BLaER1 (cell line): Measurements from ENCODE around the gene H6PD.

Experiments used
- H3K27ac ChIP-seq: shearing (Covaris generic); formaldehyde crosslinking; 2 replicates; pipeline ENCODE4 v1.8.1; 2022
- H3K27me3 ChIP-seq: shearing (Covaris generic); formaldehyde crosslinking; 2 replicates; pipeline ENCODE4 v1.8.1; 2022
- H3K36me3 ChIP-seq: shearing (Covaris generic); formaldehyde crosslinking; 2 replicates; pipeline ENCODE4 v1.8.1; 2022
- H3K4me1 ChIP-seq: shearing (Covaris generic); formaldehyde crosslinking; 2 replicates; pipeline ENCODE4 v1.8.1; 2022
- H3K4me2 ChIP-seq: shearing (Covaris generic); formaldehyde crosslinking; 2 replicates; pipeline ENCODE4 v1.8.1; 2022
- H3K4me3 ChIP-seq: shearing (Covaris generic); formaldehyde crosslinking; 2 replicates; pipeline ENCODE4 v1.8.1; 2022
- H3K9ac ChIP-seq: shearing (Covaris generic); formaldehyde crosslinking; 2 replicates; pipeline ENCODE4 v1.8.1; 2022
- H3K9me3 ChIP-seq: shearing (Covaris generic); formaldehyde crosslinking; 2 replicates; pipeline ENCODE4 v1.8.1; 2022
- H4K20me1 ChIP-seq: shearing (Covaris generic); formaldehyde crosslinking; 2 replicates; pipeline ENCODE4 v1.8.1; 2022
- Cebpa-rat ChIP-seq: shearing (Covaris generic); IDR thresholded peaks from 2 replicates; pipeline ENCODE4 v1.8.1; 2022

The H6PD gene

DNA sequence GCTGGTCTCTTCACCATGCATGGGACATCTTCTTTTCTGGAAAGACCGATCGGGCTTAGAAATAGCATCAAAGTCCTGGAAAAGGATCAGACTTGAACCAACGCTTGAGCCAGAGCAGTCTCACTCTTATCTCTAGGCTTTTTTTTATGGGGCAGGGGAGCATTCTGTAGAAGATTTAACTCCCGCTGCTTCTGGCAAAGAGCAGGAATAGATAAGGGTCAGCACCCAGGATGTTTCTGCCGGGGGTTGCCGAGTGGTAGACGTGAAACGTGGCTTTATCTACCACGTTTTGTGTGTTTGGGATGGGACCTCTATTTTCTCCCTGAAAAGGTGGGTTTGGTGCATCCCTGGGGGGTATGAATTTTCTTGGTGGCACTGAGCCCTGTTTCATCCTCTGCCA, 76.9 kb downstream of the H6PD start:
- H3K9me3 ChIP-seq = no peaks in the 10 kb centered on the region
- peaks cover 61% of the 10 kb centered on the region for H3K4me1 ChIP-seq
- H3K27me3 ChIP-seq = no peaks in the 10 kb centered on the region
- no peaks in the 10 kb centered on the region for H3K36me3 ChIP-seq
- no peak overlapping the region for H3K4me2 ChIP-seq
- no peak overlapping the region for H3K4me3 ChIP-seq
- peaks cover 97% of the 10 kb centered on the region for H4K20me1 ChIP-seq
- no peak overlapping the region for H3K27ac ChIP-seq
- no peak overlapping the region for H3K9ac ChIP-seq
- TF ChIP-seq Cebpa-rat = no peak

DNA sequence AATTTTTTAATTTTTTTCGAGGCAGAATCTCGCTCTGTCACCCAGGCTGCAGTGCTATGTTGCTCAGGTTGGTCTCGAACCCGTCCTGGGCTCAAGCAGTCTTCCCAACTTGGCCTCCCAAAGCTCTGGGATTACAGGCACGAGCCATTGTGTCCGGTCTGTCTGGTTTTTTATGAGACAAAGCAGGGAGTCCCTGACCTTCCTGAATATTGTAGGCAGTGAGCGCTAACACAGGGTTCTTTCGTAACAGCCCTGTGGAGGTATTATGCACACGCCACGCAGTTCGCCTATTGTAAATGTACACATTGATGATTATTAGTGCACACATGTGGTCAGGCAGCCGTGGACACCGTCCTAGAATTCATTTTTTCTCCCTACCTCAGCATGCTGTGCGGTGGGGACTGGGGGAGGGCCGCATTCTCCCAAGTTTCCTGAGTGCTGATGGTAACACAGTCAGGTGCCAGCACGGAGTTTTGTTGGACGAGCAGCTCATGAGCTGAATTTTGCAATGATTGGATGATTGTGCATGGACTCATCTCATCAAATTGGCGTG, 77.7 kb downstream of the H6PD start:
- TF ChIP-seq Cebpa-rat = no peak
- H4K20me1 ChIP-seq = peaks cover 97% of the 10 kb centered on the region

DNA sequence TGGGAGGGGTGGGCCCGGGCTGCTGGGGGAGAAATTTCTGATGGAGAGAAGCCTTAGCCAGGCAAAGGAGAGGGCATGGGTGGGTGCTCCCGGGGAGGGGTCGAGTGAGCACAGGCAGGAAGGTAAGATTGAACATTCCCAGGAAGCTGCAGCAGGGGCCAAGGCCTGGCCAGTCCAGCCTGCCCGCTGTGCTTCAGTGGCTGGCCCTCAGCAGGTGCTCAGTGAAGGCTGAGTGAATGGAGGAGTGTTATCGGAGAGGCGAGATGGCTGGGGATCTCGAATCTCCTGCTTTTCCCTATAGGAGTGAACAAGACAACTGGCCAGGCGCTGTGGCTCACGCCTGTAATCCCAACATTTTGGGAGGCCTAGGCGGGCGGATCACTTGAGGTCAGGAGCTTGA, 79.0 kb downstream of the H6PD start:
- H3K9ac ChIP-seq = no peak overlapping the region
- peaks cover 97% of the 10 kb centered on the region for H4K20me1 ChIP-seq
- TF ChIP-seq Cebpa-rat = no peak
- no peaks in the 10 kb centered on the region for H3K9me3 ChIP-seq
- no peak overlapping the region; the same call in 1 of the 2 replicates for H3K4me2 ChIP-seq
- H3K4me3 ChIP-seq = no peak overlapping the region
- H3K27me3 ChIP-seq = no peaks in the 10 kb centered on the region
- H3K36me3 ChIP-seq = no peaks in the 10 kb centered on the region
- H3K4me1 ChIP-seq = peaks cover 62% of the 10 kb centered on the region
- no peak overlapping the region for H3K27ac ChIP-seq

More for the DNA sequence above, 77.7 kb downstream of the H6PD start:
- Histone ChIP-seq H3K4me2 (no peak overlapping the region), H3K27ac (no peak overlapping the region), H3K9me3 (no peaks in the 10 kb centered on the region), H3K4me3 (no peak overlapping the region), H3K4me1 (peaks cover 62% of the 10 kb centered on the region), H3K9ac (no peak overlapping the region), H3K36me3 (no peaks in the 10 kb centered on the region), H3K27me3 (no peaks in the 10 kb centered on the region)

DNA sequence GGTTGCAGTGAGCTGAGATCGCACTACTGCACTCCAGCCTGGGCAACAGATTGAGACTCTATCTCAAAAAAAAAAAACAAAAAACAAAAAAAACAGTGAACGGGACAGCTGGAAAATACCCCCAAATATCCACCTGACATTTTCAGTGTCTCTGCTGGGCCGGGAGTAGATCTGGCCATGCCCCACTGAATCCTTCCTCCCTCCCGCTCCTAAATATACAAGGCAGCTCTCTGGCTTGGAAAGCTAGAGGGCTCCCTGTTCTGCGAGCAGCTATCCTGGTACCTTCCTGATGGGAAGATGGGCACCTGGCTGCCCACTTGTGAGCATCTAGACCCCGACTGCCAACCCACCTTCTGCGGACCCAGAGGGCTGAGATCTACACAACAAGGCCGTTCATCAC, 79.5 kb downstream of the H6PD start:
- H3K9ac ChIP-seq = no peak overlapping the region
- H3K9me3 ChIP-seq = no peaks in the 10 kb centered on the region
- no peak for TF ChIP-seq Cebpa-rat
- peak overlapping the region; percentile 11; the same call in 1 of the 2 replicates for H3K4me2 ChIP-seq
- no peak overlapping the region for H3K27ac ChIP-seq
- H3K27me3 ChIP-seq = no peaks in the 10 kb centered on the region
- no peak overlapping the region for H3K4me3 ChIP-seq
- no peaks in the 10 kb centered on the region for H3K36me3 ChIP-seq
- peaks cover 61% of the 10 kb centered on the region for H3K4me1 ChIP-seq
- peaks cover 98% of the 10 kb centered on the region for H4K20me1 ChIP-seq

DNA sequence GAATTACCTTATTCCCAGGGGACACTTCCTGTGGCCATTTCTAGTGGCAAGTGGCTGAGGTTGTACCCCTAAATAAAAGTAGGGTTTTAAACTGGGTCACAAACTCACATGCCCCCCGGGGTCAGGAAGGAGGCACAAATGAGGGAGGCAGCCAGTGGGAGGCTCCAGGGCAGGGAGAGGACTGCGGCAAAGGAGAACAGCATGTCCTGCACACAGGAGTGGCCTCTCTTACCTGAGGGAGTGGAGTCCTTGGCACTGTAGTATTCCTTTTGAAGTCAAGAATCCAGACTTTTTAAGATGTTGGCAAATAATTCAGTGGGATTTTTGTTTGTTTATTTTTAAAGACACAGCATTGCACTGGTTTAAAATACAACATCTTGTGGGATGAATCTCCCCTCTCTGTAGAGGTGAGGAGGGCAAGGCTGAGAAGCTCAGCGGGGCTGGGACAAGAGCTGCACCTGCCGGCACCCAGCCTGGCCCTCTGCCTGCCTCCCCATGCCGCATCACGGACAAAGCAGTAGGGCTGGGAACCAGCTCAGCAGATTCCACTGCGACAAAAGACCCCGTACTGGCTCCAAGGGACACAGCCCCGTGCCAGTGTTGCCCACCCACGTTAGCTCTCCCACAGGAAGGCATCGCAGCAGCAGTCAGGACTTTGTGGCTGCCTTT, 80.3 kb downstream of the H6PD start:
- peaks cover 100% of the 10 kb centered on the region for H4K20me1 ChIP-seq
- H3K36me3 ChIP-seq = no peaks in the 10 kb centered on the region
- H3K9ac ChIP-seq = no peak overlapping the region
- H3K4me1 ChIP-seq = peaks cover 61% of the 10 kb centered on the region
- H3K27me3 ChIP-seq = no peaks in the 10 kb centered on the region
- no peak for TF ChIP-seq Cebpa-rat
- no peak overlapping the region for H3K27ac ChIP-seq
- H3K9me3 ChIP-seq = no peaks in the 10 kb centered on the region
- no peak overlapping the region for H3K4me3 ChIP-seq
- H3K4me2 ChIP-seq = 0 out of 2 replicates have a peak overlapping the region, but pooled peaks have one; percentile 11

DNA sequence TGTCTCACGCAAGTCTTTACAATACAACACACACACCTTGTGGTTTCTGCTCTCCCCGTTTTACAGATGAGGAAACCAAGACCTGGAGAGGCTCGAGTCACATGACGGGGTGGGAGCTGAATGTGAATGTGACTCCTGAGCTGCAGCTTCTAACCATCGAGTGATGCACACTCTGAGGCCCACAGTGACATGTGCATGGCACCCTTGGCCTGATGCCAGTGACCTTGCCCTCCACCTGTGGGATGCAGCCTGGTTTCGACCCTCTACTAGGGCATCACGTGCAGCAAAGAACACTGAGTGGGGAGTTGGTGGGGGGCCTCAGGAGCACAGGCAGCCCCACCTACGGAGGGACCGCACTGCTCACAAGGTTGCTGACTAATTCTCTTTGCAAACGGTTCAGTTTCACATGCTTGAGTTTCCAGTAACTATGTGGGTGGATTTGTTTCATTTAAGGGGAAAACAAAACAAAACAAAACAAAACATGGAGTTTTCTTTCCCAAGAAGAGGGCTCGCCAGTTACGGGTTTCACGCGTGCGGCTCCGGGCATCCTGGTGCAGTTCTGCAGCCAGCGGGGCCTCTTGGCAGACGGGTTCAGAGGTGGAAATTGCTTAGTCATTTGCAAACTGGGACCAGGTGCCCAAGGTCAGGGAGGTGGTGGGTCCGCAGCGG, 81.0 kb downstream of the H6PD start:
- H3K4me1 ChIP-seq = peaks cover 63% of the 10 kb centered on the region
- no peaks in the 10 kb centered on the region for H3K9me3 ChIP-seq
- H4K20me1 ChIP-seq = peaks cover 100% of the 10 kb centered on the region
- no peaks in the 10 kb centered on the region for H3K27me3 ChIP-seq
- no peaks in the 10 kb centered on the region for H3K36me3 ChIP-seq
- H3K27ac ChIP-seq = no peak overlapping the region
- no peak for TF ChIP-seq Cebpa-rat
- H3K9ac ChIP-seq = no peak overlapping the region
- no peak overlapping the region for H3K4me3 ChIP-seq
- H3K4me2 ChIP-seq = no peak overlapping the region

DNA sequence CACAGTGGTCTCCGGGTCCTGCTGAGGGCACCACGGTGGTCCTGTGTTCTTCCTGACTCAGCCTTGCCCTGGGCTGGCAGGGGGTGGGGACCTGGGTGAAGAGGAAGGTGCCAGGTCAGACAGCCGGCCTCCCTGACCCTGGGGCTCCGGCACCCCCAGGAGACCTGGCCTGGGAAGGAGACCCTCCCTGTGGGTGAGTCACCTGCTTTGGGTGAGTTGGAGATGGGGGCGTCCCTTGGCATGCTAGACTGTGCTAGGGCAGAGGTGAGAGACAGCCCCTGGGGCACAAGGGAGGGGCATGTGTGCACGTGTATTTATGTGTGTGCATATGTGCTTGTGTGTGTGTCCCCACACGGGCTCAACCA, 81.5 kb downstream of the H6PD start:
- Histone ChIP-seq H3K4me2 (no peak overlapping the region), H3K4me3 (no peak overlapping the region), H3K9me3 (no peaks in the 10 kb centered on the region), H3K4me1 (peaks cover 68% of the 10 kb centered on the region), H4K20me1 (peaks cover 100% of the 10 kb centered on the region), H3K36me3 (no peaks in the 10 kb centered on the region), H3K27me3 (no peaks in the 10 kb centered on the region), H3K9ac (0 out of 2 replicates have a peak overlapping the region, but pooled peaks have one; percentile 10), H3K27ac (no peak overlapping the region)
- TF ChIP-seq Cebpa-rat = no peak

DNA sequence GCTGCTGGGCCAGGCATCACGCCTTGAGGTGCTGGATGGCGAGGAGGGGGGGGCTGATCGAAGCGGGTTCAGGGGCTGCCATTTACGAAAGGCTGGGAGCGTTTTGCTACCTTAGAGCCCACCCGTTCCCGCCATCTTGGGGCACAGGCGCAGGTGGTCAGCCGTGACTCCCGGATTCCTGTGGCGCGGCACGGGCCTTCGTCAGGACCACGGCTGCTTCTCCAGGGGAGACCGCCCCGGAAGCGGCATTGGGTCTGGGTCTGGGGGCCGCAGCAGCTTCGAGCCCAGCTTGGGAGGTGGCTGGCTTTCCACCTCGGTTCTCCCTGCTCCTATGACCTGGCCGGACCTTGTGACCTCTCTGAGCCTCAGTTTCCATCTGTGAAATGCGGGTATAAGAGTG, 81.9 kb downstream of the H6PD start:
- Histone ChIP-seq H3K27ac (no peak overlapping the region), H3K9me3 (no peaks in the 10 kb centered on the region), H3K4me2 (no peak overlapping the region), H4K20me1 (peaks cover 100% of the 10 kb centered on the region), H3K36me3 (no peaks in the 10 kb centered on the region), H3K4me3 (no peak overlapping the region), H3K9ac (0 out of 2 replicates have a peak overlapping the region, but pooled peaks have one; percentile 10), H3K4me1 (peaks cover 70% of the 10 kb centered on the region), H3K27me3 (no peaks in the 10 kb centered on the region)
- no peak for TF ChIP-seq Cebpa-rat

DNA sequence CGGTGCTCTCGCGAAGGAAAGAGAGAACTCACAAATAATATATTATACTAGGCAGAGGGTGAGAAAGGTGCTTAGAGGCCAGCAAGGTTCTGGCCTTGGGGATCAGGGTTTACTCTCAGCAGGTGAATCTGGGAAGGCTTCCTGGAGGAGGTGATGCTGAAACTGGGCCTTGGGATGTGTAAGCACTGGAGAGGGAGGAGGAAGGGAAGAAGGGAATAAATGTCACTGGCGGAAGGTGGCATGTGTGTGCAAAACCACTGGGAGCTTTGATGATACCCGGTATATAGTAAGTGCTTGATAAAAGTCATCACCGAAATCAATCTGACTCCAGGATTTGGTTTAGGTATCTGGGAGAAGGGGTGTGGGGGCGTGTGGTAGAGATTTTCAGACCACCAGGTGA, 82.5 kb downstream of the H6PD start:
- no peak overlapping the region for H3K4me3 ChIP-seq
- peaks cover 100% of the 10 kb centered on the region for H4K20me1 ChIP-seq
- H3K9ac ChIP-seq = no peak overlapping the region
- no peak overlapping the region for H3K4me2 ChIP-seq
- no peak overlapping the region for H3K27ac ChIP-seq
- no peaks in the 10 kb centered on the region for H3K9me3 ChIP-seq
- no peak for TF ChIP-seq Cebpa-rat
- peaks cover 70% of the 10 kb centered on the region for H3K4me1 ChIP-seq
- H3K27me3 ChIP-seq = no peaks in the 10 kb centered on the region
- no peaks in the 10 kb centered on the region for H3K36me3 ChIP-seq

DNA sequence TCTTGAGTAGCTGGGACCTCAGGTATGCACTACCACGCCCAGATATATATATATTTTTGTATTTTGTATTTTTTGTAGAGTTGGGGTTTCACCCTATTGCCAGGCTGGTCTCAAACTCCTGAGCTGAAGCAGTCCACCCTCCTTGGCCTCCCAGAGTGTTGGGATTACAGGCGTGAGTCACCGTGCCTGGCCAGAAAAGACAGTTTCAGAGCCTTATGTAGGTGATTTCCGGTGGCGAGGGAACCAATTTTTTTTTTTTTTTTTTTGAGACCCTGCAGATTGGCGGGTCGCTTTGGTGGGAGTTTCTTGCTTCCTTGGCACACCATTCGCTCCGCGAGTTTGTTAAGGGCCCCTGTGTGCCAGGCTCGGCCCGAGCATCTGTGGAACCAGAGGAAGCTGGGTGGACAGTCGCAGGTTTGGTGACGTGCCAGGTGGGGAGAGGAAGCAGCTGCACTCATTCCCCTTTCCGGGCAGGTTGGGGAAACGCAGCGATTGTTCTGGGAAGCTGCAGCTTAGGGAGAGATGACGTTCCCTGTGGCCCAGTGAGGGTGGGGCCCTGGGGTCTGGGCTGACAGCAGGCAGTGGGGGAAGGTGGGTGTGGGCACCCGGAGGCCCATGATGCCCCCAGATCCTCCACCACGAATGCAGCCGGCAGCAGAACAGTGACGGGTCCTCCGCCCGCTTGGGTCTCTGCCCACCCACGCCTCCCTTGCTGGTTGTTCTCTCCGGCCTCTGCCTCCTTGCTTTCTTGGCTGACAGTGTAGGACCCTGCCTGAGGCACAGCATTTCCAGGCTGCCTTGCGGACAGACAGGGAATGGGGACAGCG, 83.2 kb downstream of the H6PD start:
- Histone ChIP-seq H4K20me1 (peaks cover 97% of the 10 kb centered on the region), H3K27ac (no peak overlapping the region; the same call in 1 of the 2 replicates), H3K9me3 (no peaks in the 10 kb centered on the region), H3K27me3 (no peaks in the 10 kb centered on the region), H3K4me3 (no peak overlapping the region), H3K4me1 (peaks cover 70% of the 10 kb centered on the region), H3K4me2 (peak overlapping the region; percentile 35), H3K9ac (no peak overlapping the region), H3K36me3 (no peaks in the 10 kb centered on the region)
- TF ChIP-seq Cebpa-rat = no peak
